ENCODE measurements around the gene ZNF280C.

GRCh38 chrX:130261296-130261893, 7.3 kb downstream of the ZNF280C start:
- TF ChIP-seq, protein P1, sequence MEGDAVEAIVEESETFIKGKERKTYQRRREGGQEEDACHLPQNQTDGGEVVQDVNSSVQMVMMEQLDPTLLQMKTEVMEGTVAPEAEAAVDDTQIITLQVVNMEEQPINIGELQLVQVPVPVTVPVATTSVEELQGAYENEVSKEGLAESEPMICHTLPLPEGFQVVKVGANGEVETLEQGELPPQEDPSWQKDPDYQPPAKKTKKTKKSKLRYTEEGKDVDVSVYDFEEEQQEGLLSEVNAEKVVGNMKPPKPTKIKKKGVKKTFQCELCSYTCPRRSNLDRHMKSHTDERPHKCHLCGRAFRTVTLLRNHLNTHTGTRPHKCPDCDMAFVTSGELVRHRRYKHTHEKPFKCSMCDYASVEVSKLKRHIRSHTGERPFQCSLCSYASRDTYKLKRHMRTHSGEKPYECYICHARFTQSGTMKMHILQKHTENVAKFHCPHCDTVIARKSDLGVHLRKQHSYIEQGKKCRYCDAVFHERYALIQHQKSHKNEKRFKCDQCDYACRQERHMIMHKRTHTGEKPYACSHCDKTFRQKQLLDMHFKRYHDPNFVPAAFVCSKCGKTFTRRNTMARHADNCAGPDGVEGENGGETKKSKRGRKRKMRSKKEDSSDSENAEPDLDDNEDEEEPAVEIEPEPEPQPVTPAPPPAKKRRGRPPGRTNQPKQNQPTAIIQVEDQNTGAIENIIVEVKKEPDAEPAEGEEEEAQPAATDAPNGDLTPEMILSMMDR (IDR thresholded peaks at IDR 0.05) = no peak
- no peak for TF ChIP-seq POLR2A (IDR thresholded peaks at IDR 0.05)
- no peak for TF ChIP-seq EP300 (IDR thresholded peaks at IDR 0.05)

Measured in tibial nerve (tissue), 4 donors.